Ovary (tissue), 3 donors: ENCODE measurements around the gene RNASE12.

Experiments
- CTCF ChIP-seq, 3 donors: fragments of 450-650 bp in 2 of 3; fragments of 200-600 bp in 1 of 3; IDR thresholded peaks; one replicate each; pipeline versions ENCODE4 v1.5.1 to v1.8.0; 2016 to 2022; ENCODE audit warnings: antibody characterized with exemption in 3 of 3, mild to moderate bottlenecking in 1 of 3
- POLR2A ChIP-seq: fragments of 450-650 bp; IDR thresholded peaks from one replicate; pipeline ENCODE4 v1.6.1; 2017; ENCODE audit warnings: antibody characterized with exemption, mild to moderate bottlenecking, moderate library complexity
- donor health status: DM: no; HTN: no; CAD: no.

- no peak for TF ChIP-seq POLR2A
- no peak for TF ChIP-seq CTCF (IDR thresholded peaks at IDR 0.05)
These were observed 39.3 kb upstream of the RNASE12 start for GRCh38 chr14:20630340-20631022.
